NCI-H774 (cell line): Measurements from ENCODE around the gene WNK3.

Experiments used
- DNase-seq: peaks from one replicate; lab custom pipeline; 2025; lab: John Stamatoyannopoulos, UW

WNK3 gene

GRCh38 chrX:54238588-54238987, 119.3 kb downstream of the WNK3 start:
- DNase-seq = no peak

GRCh38 chrX:54237014-54237413, 120.8 kb downstream of the WNK3 start:
- no peak for DNase-seq

GRCh38 chrX:54230435-54231148, 127.3 kb downstream of the WNK3 start:
- no peak for DNase-seq

GRCh38 chrX:54223581-54223980, 134.3 kb downstream of the WNK3 start:
- DNase-seq = no peak

- no peak for DNase-seq
Measured at GRCh38 chrX:54213603-54214002, 144.2 kb downstream of the WNK3 start.

- no peak for DNase-seq
Measured at GRCh38 chrX:54208531-54208930, 149.3 kb downstream of the WNK3 start.

GRCh38 chrX:54198262-54198661, 159.6 kb downstream of the WNK3 start:
- DNase-seq = no peak

GRCh38 chrX:54194982-54195588, 162.8 kb downstream of the WNK3 start:
- DNase-seq = no peak

- DNase-seq = no peak
Measured at GRCh38 chrX:54193085-54193821, 164.6 kb downstream of the WNK3 start.

- no peak for DNase-seq
Measured at GRCh38 chrX:54184474-54184873, 173.4 kb downstream of the WNK3 start.

GRCh38 chrX:54182864-54183613, 174.8 kb downstream of the WNK3 start, which contains the start of gene FAM120C:
FAM120C (minus strand) TSS chrX:54183254; CDS start chrX:54183198, 56 bp downstream.
- DNase-seq = peak; percentile 68

GRCh38 chrX:54182194-54182863, 175.5 kb downstream of the WNK3 start:
- peak; percentile 9 for DNase-seq

- DNase-seq = no peak
Measured at GRCh38 chrX:54181202-54181953, 176.5 kb downstream of the WNK3 start.

- no peak for DNase-seq
Measured at GRCh38 chrX:54180403-54180802, 177.4 kb downstream of the WNK3 start.

GRCh38 chrX:54178100-54178940, 179.5 kb downstream of the WNK3 start:
- no peak for DNase-seq

GRCh38 chrX:54177306-54177705, 180.5 kb downstream of the WNK3 start:
- no peak for DNase-seq

GRCh38 chrX:54173791-54174190, 184.1 kb downstream of the WNK3 start:
- DNase-seq = no peak

- no peak for DNase-seq
Measured at GRCh38 chrX:54172455-54172854, 185.4 kb downstream of the WNK3 start.

GRCh38 chrX:54171527-54172250, 186.2 kb downstream of the WNK3 start:
- DNase-seq = no peak
